Gastroesophageal sphincter (tissue), 3 donors: ENCODE results near the gene ZNF521.

Source experiments
- POLR2A ChIP-seq, 2 donors: fragments of 450-650 bp; IDR thresholded peaks; one replicate each; pipeline ENCODE4 v1.6.1; 2017; ENCODE audit warnings: antibody characterized with exemption in 2 of 2, mild to moderate bottlenecking in 2 of 2, moderate library complexity in 1 of 2
- POLR2AphosphoS5 ChIP-seq: sonication (generic); formaldehyde crosslinking; IDR thresholded peaks from one replicate; pipeline ENCODE4 v1.6.1; 2017; ENCODE audit warnings: antibody characterized with exemption
- TF ChIP-seq, protein P1 (sequence below), 4 experiments: fragments of 200-600 bp in 2 of 4; fragments of 450-650 bp in 2 of 4; sonication (generic) in 1 of 4; IDR thresholded peaks; one replicate each; pipeline ENCODE4 v1.5.1; 2017 to 2019; ENCODE audit warnings: antibody characterized with exemption in 4 of 4, mild to moderate bottlenecking in 2 of 4, moderate library complexity in 2 of 4

DNA sequence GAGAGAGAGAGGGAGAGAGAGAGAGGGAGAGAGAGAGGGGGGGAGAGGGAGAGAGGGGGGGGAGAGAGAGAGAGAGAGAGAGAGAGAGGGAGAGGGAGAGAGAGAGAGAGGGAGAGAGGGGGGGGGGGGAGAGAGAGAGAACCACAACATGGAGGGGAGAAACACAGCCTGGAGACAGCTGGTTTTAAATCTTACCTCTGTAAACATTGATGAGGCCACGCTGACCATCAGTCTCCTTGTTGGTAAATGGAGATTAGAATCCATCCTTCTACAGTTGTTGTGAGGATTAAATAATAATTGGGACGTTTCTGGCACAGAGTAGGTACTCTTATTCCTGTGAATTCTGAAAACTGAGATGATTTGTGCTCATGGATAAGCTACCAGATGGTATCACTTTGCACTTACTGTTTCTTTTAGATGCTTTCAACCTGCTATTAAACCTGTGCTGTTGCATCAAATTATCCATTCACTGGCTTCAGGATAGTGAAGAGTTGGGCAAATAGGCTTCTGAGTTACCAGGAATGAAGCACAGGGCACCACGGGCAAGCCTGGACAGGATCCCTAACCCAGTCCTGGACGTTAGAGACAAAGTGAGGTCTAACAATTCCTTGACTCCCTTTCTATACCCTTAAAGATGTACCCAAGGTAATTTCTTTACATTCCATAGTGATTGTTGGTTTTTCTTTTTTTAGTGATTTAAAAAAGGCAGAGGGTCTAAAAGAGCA, 318.1 kb downstream of the ZNF521 start:
- TF ChIP-seq, protein P1, sequence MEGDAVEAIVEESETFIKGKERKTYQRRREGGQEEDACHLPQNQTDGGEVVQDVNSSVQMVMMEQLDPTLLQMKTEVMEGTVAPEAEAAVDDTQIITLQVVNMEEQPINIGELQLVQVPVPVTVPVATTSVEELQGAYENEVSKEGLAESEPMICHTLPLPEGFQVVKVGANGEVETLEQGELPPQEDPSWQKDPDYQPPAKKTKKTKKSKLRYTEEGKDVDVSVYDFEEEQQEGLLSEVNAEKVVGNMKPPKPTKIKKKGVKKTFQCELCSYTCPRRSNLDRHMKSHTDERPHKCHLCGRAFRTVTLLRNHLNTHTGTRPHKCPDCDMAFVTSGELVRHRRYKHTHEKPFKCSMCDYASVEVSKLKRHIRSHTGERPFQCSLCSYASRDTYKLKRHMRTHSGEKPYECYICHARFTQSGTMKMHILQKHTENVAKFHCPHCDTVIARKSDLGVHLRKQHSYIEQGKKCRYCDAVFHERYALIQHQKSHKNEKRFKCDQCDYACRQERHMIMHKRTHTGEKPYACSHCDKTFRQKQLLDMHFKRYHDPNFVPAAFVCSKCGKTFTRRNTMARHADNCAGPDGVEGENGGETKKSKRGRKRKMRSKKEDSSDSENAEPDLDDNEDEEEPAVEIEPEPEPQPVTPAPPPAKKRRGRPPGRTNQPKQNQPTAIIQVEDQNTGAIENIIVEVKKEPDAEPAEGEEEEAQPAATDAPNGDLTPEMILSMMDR (IDR thresholded peaks at IDR 0.05) = no peak
- TF ChIP-seq POLR2A (IDR thresholded peaks at IDR 0.05) (no peak), POLR2AphosphoS5 (no peak)
